Urinary bladder (tissue), 4 donors: ENCODE data around the gene ACVR1B. TPM values are rescaled to one million over a fixed set of nuclear protein-coding genes. Genes with fewer than 3 reads are reported as not detected.

Experiments used
- DNase-seq: peaks from one replicate; pipeline ENCODE4 v3.0.0-alpha.2; 2015; ENCODE audit errors: extremely low spot score
- H3K27ac ChIP-seq: one replicate; pipeline ENCODE4 v1.5.1; 2013; ENCODE audit warnings: low read depth, mild to moderate bottlenecking, moderate library complexity
- H3K36me3 ChIP-seq: one replicate; pipeline ENCODE4 v1.6.1; 2013; ENCODE audit warnings: mild to moderate bottlenecking, moderate library complexity; ENCODE audit not compliant: insufficient read depth
- H3K4me1 ChIP-seq: one replicate; pipeline ENCODE4 v1.6.1; 2013; ENCODE audit warnings: mild to moderate bottlenecking, moderate library complexity; ENCODE audit not compliant: insufficient read depth
- H3K4me3 ChIP-seq: one replicate; pipeline ENCODE4 v1.5.1; 2013; ENCODE audit warnings: low read depth, low read length
- WGBS: extraction: QIAGEN DNeasy Blood & Tissue Kit; methylation state at CpG from one replicate; pipeline ENCODE4 v1.1.7; 2013; 5-methylcytosine and 5-hydroxymethylcytosine counted together
- polyA plus RNA-seq: library from polyadenylated mRNA; stranded (reverse); fragments of 200-250 nt; gene quantifications from one replicate; pipeline ENCODE4 v1.2.3, GENCODE V29; 2013
- total RNA-seq: library from RNA; depleted of rRNA; stranded (reverse); fragments of >200 nt; gene quantifications from one replicate; pipeline ENCODE4 v1.2.3, GENCODE V29; 2014
- donor health status: healthy with polysubstance abuse.
- donor health status: healthy.

The ACVR1B gene
- total and polyA plus RNA-seq, 2 donors, result 9.5 to 14.8 TPM

GRCh38 chr12:51942501-51943000 is 8.9 kb upstream of the ACVR1B start:
- no peaks in the 10 kb centered on the region for H3K36me3 ChIP-seq
- no peak for DNase-seq
- no peaks in the 10 kb centered on the region for H3K4me1 ChIP-seq
- 97% methylated on average over 6 of the region's 6 CpGs for WGBS
- H3K27ac ChIP-seq, result no peak overlapping the region
- H3K4me3 ChIP-seq, result no peak overlapping the region

DNA sequence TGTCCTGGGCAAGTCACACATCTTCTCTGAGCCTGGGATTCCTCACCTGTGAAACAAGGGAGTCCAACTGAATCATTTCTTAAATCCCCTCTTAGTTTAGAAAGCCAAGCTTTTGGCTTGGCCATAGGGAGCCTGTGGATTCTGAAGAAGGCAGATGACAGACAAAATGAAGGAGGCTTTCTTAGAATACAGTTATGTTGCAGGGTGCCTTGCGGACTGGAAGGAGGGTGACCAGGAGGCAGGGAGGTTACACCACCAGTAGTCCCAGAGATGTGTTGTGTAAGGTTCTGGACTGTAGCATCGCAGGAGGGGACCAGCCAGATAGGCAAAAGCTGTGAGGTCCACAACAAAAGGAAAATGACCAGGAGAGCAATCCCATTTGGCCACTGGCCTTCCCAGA is 8.2 kb upstream of the ACVR1B start:
- Histone ChIP-seq H3K4me3 (no peak overlapping the region), H3K27ac (no peak overlapping the region), H3K36me3 (no peaks in the 10 kb centered on the region), H3K4me1 (no peaks in the 10 kb centered on the region)
- DNase-seq, result no peak
- 98% methylated on average over 2 of the region's 2 CpGs for WGBS

DNA sequence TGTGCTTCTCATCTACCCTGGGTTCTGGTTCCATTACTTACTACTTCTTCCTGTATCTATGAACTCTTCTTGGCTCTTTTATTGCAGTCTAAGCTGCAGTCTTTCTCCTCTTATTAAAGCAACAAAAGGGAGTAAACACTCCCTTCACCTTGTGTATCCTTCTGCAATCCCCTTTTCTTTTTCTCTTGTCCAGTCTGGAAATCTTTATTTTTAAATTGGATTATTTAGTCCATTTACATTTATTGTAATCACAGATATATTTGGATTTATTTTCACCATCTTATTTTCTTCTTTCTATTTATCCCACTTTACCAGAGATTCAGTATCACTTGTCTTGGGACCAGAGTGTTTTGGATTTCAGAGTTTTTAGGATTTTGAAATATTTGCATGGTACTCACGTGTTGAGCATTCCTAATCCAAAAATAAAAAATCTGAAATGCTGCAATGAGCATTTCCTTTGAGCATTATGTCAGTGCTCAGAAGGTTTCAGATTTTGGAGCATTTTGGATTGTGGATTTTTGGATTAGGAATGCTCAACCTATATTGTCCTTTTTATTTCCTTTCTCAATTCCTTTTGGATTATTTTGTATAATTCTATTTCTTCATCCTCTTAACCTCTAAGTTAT is 6.8 kb upstream of the ACVR1B start:
- Histone ChIP-seq H3K27ac (no peak overlapping the region), H3K4me1 (no peaks in the 10 kb centered on the region), H3K36me3 (no peaks in the 10 kb centered on the region), H3K4me3 (no peak overlapping the region)
- DNase-seq, result no peak
- WGBS, result 90% methylated on average over 1 of the region's 1 CpG

GRCh38 chr12:51947246-51947996 is 4.1 kb upstream of the ACVR1B start:
- H3K36me3 ChIP-seq, result no peaks in the 10 kb centered on the region
- H3K27ac ChIP-seq, result no peak overlapping the region
- no peak for DNase-seq
- 89% methylated on average over 8 of the region's 8 CpGs for WGBS
- no peak overlapping the region for H3K4me3 ChIP-seq
- no peaks in the 10 kb centered on the region for H3K4me1 ChIP-seq

DNA sequence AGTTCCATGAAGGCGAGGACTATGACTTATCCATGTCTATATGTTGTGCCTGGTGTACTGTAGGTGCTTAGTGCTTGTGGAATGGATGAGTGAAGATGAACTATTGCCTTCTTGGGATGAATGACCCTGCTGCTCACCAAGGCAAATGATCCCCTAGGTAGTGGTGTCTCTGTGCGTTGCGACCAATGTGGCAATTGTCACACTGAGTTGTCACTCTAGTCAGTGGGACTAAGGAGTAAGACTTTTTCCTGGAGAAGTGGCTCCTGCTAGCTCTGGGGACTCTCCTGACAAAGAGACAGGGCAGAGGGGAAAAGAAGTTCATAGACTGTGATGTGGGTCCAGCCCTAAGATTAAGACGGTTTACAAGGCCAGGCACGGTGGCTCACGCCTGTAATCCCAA is 3.4 kb upstream of the ACVR1B start:
- H3K4me1 ChIP-seq, result no peaks in the 10 kb centered on the region
- 88% methylated on average over 6 of the region's 6 CpGs for WGBS
- no peak overlapping the region for H3K4me3 ChIP-seq
- DNase-seq, result no peak
- no peak overlapping the region for H3K27ac ChIP-seq
- H3K36me3 ChIP-seq, result no peaks in the 10 kb centered on the region

DNA sequence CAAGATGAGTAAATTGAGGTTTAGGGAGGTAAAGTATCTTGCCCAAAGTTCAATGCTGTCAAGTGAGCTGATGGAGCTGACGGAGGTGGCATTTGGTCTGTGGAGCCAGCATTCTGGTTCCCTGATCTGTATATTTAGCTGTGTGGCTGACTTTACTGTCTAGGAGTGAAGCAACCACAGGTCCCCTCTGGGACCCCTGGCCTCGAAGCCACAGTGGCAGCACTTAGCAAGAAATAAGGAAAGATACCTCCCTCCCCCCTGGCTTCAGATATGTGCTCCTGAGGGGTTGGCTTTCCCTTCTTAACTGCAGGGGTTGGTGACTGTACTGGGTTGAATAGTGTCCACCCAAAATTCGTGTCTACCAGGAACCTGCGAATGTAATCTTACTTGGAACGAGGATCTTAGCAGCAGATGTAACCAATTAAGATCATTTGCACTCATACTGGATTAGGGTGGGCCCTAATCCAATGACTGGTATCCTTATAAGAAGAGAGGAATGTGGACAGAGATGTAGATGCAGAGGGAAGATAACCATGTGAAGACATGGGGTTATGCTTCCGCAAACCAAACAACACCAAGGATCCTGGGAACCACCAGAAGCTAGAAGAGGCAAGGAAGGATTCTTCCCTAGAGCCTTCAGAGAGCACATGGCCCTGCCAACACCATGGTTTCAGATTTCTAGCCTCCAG is 2.0 kb upstream of the ACVR1B start:
- WGBS, result 71% methylated on average over 6 of the region's 6 CpGs
- DNase-seq, result no peak
- peaks cover 3% of the 10 kb centered on the region for H3K4me1 ChIP-seq
- no peaks in the 10 kb centered on the region for H3K36me3 ChIP-seq
- H3K27ac ChIP-seq, result no peak overlapping the region
- no peak overlapping the region for H3K4me3 ChIP-seq

- Histone ChIP-seq H3K4me3 (peak overlapping the region; percentile 85), H3K27ac (no peak overlapping the region)
- 3% methylated on average over 5 of the region's 5 CpGs for WGBS
These were observed 759 bp upstream of the ACVR1B start for GRCh38 chr12:51950682-51951198.

DNA sequence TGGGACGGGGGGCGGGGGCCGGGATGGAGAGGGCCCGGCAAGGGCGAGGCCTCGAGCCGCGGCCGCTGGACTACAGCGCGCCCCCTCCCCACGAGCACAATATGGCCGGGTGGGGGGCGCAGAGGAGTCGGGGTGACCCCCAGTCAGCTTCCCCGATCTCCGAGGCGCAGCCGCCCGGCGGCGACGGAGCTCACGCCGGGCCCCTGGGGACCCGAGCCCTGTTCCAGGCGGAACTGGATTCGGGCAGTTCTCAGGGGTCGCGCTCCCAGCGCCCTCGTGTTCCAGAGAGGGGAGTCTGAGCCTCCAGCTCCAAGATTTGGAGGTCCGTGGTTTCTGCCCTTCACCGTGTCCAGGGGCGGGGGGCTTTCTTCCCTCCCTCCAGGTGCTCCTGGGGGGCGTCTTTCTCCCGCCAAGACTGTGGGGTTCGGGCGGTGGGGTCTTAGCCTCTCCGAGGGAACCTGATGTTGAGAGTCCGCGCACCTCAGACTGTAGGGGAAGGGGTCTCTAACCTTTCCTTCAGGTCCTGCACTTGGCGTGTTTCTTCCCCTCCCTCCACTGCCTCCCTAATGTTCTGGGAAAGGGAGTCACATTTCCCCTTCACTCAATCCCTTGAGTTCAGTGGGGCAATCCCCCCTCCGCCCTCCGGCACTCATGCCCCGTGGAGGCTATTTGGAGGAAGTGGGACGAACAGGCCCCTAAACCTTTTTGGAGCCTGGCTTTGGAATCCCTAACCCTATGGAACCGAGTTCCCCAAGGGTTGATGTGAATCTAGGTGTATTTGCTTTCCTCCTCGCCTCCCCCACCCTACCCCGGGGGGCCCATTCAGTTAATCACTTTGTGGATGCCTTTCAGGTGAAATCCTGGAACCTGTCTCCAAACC is 584 bp downstream of the ACVR1B start:
- Histone ChIP-seq H3K27ac (peak overlapping the region; percentile 40), H3K4me3 (peak overlapping the region; percentile 85), H3K36me3 (no peaks in the 10 kb centered on the region), H3K4me1 (peaks cover 3% of the 10 kb centered on the region)
- WGBS, result 2% methylated on average over 50 of the region's 50 CpGs
- no peak for DNase-seq

More at GRCh38 chr12:51950682-51951198, 759 bp upstream of the ACVR1B start:
- Histone ChIP-seq H3K4me1 (peaks cover 3% of the 10 kb centered on the region), H3K36me3 (no peaks in the 10 kb centered on the region)
- DNase-seq, result no peak

DNA sequence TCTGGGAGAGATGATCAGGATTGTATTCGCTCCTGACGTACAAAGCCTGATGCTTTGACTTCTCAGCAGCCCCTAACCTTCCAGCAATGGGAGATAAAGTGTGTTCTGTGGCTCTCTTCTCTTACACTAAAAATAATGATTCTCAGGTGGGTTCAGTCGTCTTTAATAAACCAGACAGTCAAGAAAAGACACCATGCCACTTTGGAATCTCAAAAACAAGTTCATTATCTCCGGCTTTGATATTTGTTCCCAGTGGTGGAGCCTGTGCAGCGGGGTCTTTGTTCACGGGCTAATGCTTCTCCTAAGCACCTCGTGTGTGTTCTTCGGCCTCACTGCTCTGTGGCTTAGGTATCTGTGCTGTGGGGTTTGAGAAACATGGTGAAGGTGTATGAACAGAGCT is 1.6 kb downstream of the ACVR1B start:
- Histone ChIP-seq H3K27ac (no peak overlapping the region), H3K4me1 (peaks cover 3% of the 10 kb centered on the region), H3K36me3 (no peaks in the 10 kb centered on the region), H3K4me3 (peak overlapping the region; percentile 85)
- no peak for DNase-seq
- 61% methylated on average over 8 of the region's 8 CpGs for WGBS

- no peak overlapping the region for H3K4me3 ChIP-seq
- 14% methylated on average over 4 of the region's 4 CpGs for WGBS
- H3K27ac ChIP-seq, result no peak overlapping the region
- H3K36me3 ChIP-seq, result no peaks in the 10 kb centered on the region
- H3K4me1 ChIP-seq, result peaks cover 3% of the 10 kb centered on the region
- no peak for DNase-seq
These were observed 2.4 kb downstream of the ACVR1B start for GRCh38 chr12:51953864-51954263.

- Histone ChIP-seq H3K4me1 (peaks cover 3% of the 10 kb centered on the region), H3K4me3 (no peak overlapping the region), H3K27ac (peak overlapping the region; percentile 73), H3K36me3 (no peaks in the 10 kb centered on the region)
- DNase-seq, result no peak
- 51% methylated on average over 7 of the region's 7 CpGs for WGBS
These were observed 3.3 kb downstream of the ACVR1B start for GRCh38 chr12:51954561-51955361.

GRCh38 chr12:51955702-51956101 is 4.2 kb downstream of the ACVR1B start:
- no peak overlapping the region for H3K27ac ChIP-seq
- no peak overlapping the region for H3K4me3 ChIP-seq
- no peaks in the 10 kb centered on the region for H3K36me3 ChIP-seq
- DNase-seq, result no peak
- peaks cover 3% of the 10 kb centered on the region for H3K4me1 ChIP-seq
- WGBS, result 98% methylated on average over 1 of the region's 1 CpG
